NCI-H1092 treated with DMSO at 0.1 percent for 48 hours (cell line): ENCODE measurements around the gene TSNAX.

ENCODE experiments used
- DNase-seq: peaks from one replicate; lab custom pipeline; 2025; lab: John Stamatoyannopoulos, UW

The TSNAX gene

GRCh38 chr1:231601824-231602672 is 73.6 kb downstream of the TSNAX start:
- no peak for DNase-seq

- DNase-seq = no peak
These were observed 74.2 kb downstream of the TSNAX start for GRCh38 chr1:231602673-231602984.

GRCh38 chr1:231603598-231604275 is 75.3 kb downstream of the TSNAX start:
- DNase-seq = peak; percentile 85

- DNase-seq = no peak
These were observed 75.8 kb downstream of the TSNAX start for GRCh38 chr1:231604276-231604621.

- no peak for DNase-seq
These were observed 77.0 kb downstream of the TSNAX start for GRCh38 chr1:231605149-231606100.

GRCh38 chr1:231606712-231607111 is 78.2 kb downstream of the TSNAX start:
- no peak for DNase-seq

GRCh38 chr1:231610388-231610787 is 81.9 kb downstream of the TSNAX start:
- DNase-seq = no peak

GRCh38 chr1:231611111-231611510 is 82.6 kb downstream of the TSNAX start:
- DNase-seq = no peak

- no peak for DNase-seq
These were observed 83.4 kb downstream of the TSNAX start for GRCh38 chr1:231611851-231612250.

- no peak for DNase-seq
These were observed 84.1 kb downstream of the TSNAX start for GRCh38 chr1:231612393-231613089.

GRCh38 chr1:231613419-231614349 is 85.2 kb downstream of the TSNAX start:
- DNase-seq = no peak
